GM12878 (cell line): ENCODE measurements around the gene INTS6.
"Not testable (repeated sequence)": the region's sequence is repeated elsewhere in the genome, so short reads cannot be mapped to it uniquely, and the experiment has no call there.

Experiments used
- CTCF ChIP-seq, 3 experiments: IDR thresholded peaks in 2 of 3; conservative IDR thresholded peaks in 1 of 3; 2 replicates each; pipeline ENCODE4 v1.5.1; 2011; ENCODE audit warnings: low read depth in 3 of 3, low read length in 3 of 3, mild to moderate bottlenecking in 3 of 3, control low read depth in 2 of 3, moderate library complexity in 2 of 3, inconsistent platforms in 1 of 3, mixed read lengths in 1 of 3; ENCODE audit not compliant: control insufficient read depth in 2 of 3, insufficient read depth in 1 of 3; ENCODE audit errors: extremely low read depth in 1 of 3
- FOXK2 ChIP-seq: fragments of 450-650 bp; IDR thresholded peaks from 2 replicates; pipeline ENCODE4 v1.6.1; 2017; ENCODE audit warnings: mild to moderate bottlenecking, moderate library complexity
- REST ChIP-seq: IDR thresholded peaks from 2 replicates; pipeline ENCODE4 v1.6.1; 2012; ENCODE audit warnings: mild to moderate bottlenecking, low read depth, low read length
- RFX5 ChIP-seq: IDR thresholded peaks from 2 replicates; pipeline ENCODE4 v1.6.1; 2011; ENCODE audit warnings: low read depth, low read length, improper control_type of control experiment
- ZBTB33 ChIP-seq: fragments of 450-650 bp; IDR thresholded peaks from 2 replicates; pipeline ENCODE4 v1.6.1; 2017; ENCODE audit warnings: mild to moderate bottlenecking

GRCh38 chr13:51415339-51415738, 37.5 kb downstream of the INTS6 start:
- TF ChIP-seq CTCF (IDR thresholded peaks at IDR 0.05 in 2 of 3, conservative IDR thresholded peaks at IDR 0.05 in 1 of 3; ENCODE audit: control insufficient read depth in 2 of 3, extremely low read depth in 1 of 3, insufficient read depth in 1 of 3, low read depth in 3 of 3, low read length in 3 of 3); REST; ZBTB33; FOXK2; RFX5: not testable (repeated sequence)
